Islet of Langerhans (tissue), 1 donor: ENCODE data around the gene AFDN.
"Not testable (repeated sequence)": the region's sequence is repeated elsewhere in the genome, so short reads cannot be mapped to it uniquely, and the experiment has no call there.

Source experiments
- FAIRE-seq: peaks from one replicate; lab custom pipeline; 2011; peaks lifted over from hg19 to GRCh38; lab: Jason Lieb, UNC

The AFDN gene

GRCh38 chr6:167951781-167952511 is 125.2 kb downstream of the AFDN start:
- no peak for FAIRE-seq

GRCh38 chr6:167952512-167952859 is 125.8 kb downstream of the AFDN start:
- no peak for FAIRE-seq

DNA sequence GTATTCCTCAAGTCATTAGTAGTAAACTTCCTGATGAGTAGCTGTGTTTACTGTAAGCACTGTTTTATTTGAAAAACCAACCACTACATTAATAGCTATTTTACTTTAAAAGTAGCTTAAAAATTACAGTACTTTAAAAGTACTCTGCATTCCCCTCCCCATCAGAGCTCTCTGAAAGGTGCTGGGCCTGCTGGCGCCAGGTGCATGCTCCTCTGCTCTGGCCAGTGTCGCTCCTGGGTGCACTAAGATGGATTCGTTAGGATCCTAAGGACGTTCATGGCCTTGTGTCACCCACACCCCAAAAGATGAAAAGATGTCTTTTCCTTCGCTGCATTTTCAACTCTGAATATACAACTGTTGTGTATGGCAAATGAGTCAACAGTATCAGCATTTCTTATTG is 126.8 kb downstream of the AFDN start:
- no peak for FAIRE-seq

DNA sequence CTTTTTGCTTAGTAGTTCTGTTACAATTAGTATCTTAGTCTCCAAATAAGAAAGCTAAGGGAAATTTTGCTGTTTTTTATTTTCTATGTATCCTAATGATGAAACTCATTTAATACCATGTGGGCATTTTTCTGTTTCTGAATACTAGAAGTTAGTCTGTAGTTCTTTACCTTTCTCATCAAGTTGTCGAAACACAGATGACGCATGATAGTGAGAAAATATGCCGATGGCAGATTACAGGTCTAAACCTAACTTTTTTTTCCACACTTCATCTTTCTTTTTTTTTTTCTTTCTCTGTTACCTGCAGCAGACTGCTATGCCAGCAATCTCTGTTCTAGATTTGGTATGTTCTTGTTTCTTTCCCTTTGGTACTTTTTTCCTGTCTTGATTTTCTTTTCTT is 127.4 kb downstream of the AFDN start:
- FAIRE-seq, result no peak

GRCh38 chr6:167956491-167956890 is 129.8 kb downstream of the AFDN start:
- FAIRE-seq, result no peak

GRCh38 chr6:167956983-167957492 is 130.3 kb downstream of the AFDN start:
- no peak for FAIRE-seq

- FAIRE-seq, result no peak
Measured at GRCh38 chr6:167957626-167958025, 130.9 kb downstream of the AFDN start.

GRCh38 chr6:167960579-167960978 is 133.9 kb downstream of the AFDN start:
- FAIRE-seq, result no peak

DNA sequence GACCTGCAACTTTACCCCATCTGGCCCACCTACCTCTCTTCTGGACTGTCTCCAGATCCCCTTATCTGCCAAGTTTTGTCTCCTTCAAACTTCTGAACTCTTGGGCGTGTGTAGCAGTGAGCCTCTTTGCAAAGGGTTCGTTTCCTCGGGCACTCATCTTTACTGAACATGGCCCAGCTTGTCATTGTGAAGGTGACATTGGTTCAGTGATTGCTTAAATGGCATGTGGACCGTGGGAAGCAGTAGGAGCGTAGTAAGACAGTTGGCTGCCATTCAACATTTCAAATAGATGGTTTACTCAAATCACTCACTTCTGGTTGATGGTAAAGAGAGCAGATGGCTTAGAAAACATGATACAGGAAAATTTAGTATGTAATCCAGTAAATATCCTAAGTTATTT is 136.0 kb downstream of the AFDN start:
- FAIRE-seq, result no peak

- FAIRE-seq, result no peak
Measured at GRCh38 chr6:167963589-167964057, 136.9 kb downstream of the AFDN start.

DNA sequence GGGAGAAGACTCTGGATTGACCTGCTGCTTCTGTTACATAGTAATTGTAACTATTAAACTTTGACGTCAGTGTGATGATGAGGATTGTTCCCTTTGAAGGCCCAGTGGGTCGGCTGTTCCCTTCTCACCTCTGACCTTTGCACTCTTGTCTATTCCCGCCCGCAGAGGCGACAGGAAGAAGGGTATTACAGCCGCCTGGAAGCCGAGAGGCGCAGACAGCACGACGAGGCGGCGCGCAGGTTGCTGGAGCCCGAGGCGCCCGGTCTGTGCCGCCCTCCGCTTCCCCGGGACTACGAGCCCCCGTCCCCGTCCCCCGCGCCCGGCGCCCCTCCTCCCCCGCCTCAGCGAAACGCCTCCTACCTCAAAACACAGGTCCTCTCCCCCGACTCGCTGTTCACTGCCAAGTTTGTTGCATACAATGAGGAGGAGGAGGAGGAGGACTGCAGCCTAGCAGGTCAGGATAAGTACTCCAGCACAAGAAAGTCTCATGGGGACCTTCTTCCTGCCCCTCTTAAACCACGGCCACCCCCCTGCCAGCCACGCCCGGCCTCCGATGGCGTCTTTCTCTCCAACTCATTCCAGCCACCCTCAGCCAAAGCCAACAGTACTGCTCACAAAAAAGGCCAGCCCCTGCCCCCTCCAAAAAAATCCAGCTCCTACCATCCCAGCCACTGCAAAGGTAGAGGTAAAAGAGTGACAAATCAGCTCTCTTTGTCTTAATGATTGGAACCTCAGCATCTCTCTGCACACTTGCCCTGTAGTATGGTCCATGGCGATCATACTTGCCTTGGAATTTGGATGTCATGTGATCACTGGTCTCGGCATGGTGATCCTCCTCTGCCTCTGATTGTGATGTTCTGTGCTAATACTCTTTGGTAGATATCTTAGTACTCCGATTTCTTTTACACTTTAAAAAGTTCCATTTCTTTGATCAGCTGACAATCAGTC is 139.2 kb downstream of the AFDN start:
- FAIRE-seq, result no peak

DNA sequence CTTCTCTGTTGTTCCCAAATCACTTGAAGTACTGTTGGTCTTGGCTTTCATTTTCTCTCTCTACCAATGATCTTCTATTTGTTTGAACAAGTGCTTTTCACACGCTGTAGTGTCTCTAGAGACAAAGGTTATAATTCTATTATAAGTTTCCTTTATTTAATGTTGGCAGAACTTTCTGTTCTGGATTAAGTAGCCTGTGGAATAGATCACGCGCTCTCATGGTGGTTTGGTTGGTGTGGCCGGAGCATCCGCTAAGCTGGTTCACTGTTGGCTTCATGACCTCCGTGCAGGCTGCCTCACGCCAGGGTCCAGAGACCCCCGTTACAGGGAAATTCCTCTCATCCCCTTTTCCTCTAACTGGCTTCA is 139.8 kb downstream of the AFDN start:
- no peak for FAIRE-seq

DNA sequence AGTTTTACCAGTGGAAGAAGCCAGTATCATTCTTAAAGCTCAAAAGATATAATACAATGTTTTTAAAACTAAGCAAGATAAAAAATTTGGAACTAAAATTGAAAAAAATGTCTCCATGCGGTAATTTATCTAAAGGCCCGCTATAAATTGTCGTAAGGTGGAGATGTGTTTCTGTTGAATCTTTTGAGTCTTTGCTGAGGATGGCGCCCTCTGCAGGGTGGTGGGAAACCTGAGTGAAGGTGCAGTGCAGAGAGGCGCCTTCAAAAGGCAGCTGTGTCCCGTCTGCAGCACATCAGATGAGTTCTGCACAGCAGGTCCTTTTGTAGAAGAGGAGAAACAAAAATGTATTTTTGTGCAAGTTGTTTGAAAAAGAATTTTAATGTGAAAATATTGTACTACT is 141.4 kb downstream of the AFDN start:
- FAIRE-seq, result peak; percentile 27

GRCh38 chr6:167970230-167970629 is 143.5 kb downstream of the AFDN start:
- FAIRE-seq, result no peak

DNA sequence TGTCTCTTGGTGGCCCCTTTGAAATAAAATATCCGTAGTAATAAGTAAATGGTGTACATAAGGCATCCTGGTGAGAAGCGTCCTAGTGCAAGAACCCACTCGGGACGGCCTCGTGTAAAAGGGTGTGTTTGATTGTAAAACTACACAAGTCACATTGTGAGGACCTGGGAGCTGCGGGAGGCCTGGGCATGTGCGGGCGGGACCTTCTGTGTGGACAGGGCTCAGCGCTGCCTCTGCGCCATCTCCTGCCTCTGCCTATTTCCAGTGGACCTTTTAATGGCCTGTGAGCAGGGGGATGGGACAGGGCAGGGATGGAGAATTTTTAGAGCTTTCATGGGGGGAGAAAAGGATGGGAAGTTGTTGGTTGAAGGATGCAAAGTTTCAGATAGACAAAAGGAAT is 145.5 kb downstream of the AFDN start:
- FAIRE-seq, result no peak

DNA sequence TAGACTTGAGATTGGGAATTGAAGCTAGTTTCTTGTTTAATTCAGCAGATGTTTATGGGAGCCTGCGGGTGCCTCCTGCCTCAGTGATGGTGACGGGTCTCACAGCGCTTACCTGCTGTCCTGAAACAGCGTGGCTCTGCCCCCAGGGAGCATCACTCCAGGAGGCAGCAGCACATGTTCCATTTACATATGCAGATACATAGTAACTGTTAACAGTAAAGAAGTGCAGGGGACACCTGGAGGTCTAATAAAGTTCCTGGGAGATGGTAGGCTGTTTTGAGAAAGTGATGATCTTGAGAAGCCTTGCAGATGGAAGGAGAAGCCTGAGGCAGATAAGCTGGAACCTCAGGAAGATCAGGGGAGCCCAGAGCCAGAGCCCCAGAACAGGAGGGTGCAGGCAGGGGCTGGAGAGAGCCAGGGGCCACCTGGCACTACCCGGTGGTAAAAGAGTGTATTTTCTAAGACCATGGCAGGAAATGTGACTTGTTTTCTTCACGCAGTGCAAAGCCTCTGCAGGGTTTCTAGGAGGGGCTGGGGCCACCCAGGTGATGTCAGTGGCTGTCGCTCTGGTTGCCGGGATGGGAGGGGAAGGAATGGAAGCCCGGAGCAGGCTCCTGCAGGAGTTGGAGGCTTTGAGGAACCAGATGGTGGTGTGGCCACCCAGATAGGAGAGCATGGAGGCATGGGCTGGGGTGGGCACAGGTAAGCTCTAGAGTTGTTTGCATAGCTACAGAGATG is 146.6 kb downstream of the AFDN start:
- no peak for FAIRE-seq

GRCh38 chr6:167974640-167975344 is 148.1 kb downstream of the AFDN start:
- no peak for FAIRE-seq

- no peak for FAIRE-seq
Measured at GRCh38 chr6:167975458-167975857, 148.7 kb downstream of the AFDN start.

- FAIRE-seq, result not testable (repeated sequence)
Measured at GRCh38 chr6:167976116-167976657, 149.5 kb downstream of the AFDN start.

- FAIRE-seq, result no peak
Measured at GRCh38 chr6:167976708-167977107, 150.0 kb downstream of the AFDN start.

DNA sequence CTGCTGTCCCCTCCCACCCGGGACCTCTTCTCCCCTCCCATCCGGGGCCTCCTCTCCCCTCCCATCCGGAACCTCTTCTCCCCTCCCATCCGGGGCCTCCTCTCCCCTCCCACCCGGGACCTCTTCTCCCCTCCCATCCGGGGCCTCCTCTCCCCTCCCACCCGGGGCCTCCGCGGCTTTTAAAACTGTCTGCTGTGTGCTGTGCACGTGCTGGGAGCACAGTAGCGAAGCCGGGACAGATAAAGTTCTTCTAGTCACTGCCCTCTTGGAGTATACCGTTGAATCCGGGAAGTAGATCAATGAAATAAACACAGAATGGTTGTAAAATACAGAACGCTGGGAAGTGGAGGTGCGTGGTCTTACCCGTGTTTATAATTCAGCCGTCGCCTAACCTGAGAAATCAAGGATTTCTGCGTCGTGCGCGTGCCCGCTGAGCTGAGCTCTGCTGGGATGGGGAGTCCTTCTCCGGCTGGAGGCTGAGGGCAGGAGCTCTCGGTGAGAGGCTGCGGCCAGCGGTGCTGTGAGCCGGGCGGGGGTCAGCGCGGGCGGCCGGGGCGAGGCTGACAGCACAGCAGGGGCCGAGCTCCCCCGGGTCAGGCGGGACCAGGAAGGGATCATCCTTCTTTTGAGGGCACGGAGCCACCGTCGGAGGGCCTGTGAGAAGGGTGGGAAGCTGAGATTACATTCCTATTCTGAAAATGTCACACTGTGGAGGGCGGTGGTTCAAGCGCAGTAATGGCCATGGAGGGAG is 151.2 kb downstream of the AFDN start:
- no peak for FAIRE-seq
